Measurements from ENCODE around the gene SLC38A4.
"Not testable (repeated sequence)": the region's sequence is repeated elsewhere in the genome, so short reads cannot be mapped to it uniquely, and the experiment has no call there.

DNA sequence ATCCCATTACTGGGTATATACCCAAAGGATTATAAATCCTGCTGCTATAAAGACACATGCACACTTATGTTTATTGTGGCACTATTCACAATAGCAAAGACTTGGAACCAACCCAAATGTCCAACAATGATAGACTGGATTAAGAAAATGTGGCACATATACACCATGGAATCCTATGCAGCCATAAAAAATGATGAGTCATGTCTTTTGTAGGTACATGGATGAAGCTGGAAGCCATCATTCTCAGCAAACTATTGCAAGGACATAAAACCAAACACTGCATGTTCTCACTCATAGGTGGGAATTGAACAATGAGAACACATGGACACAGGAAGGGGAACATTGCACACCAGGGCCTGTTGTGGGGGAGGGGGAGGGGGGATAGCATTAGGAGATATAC lies 28.4 kb upstream of the SLC38A4 start:
- TF ChIP-seq JUND (IDR thresholded peaks at IDR 0.05); RCOR1 (IDR thresholded peaks at IDR 0.05; ENCODE audit: low read length); POLR2AphosphoS5 (IDR thresholded peaks at IDR 0.05; ENCODE audit: low read depth, low read length); FOXJ3 (CRISPR knock-in tag; IDR thresholded peaks at IDR 0.05); RFX5 (IDR thresholded peaks at IDR 0.05; ENCODE audit: low read length); TAF1 (IDR thresholded peaks at IDR 0.05; ENCODE audit: borderline replicate concordance, low read depth, low read length); TEAD4 (IDR thresholded peaks at IDR 0.05; ENCODE audit: borderline replicate concordance, insufficient read depth); EP300 (IDR thresholded peaks at IDR 0.05; ENCODE audit: borderline replicate concordance in 1 of 2, low read depth in 1 of 2, low read length in 1 of 2): not testable (repeated sequence)
- TF ChIP-seq, protein P1, sequence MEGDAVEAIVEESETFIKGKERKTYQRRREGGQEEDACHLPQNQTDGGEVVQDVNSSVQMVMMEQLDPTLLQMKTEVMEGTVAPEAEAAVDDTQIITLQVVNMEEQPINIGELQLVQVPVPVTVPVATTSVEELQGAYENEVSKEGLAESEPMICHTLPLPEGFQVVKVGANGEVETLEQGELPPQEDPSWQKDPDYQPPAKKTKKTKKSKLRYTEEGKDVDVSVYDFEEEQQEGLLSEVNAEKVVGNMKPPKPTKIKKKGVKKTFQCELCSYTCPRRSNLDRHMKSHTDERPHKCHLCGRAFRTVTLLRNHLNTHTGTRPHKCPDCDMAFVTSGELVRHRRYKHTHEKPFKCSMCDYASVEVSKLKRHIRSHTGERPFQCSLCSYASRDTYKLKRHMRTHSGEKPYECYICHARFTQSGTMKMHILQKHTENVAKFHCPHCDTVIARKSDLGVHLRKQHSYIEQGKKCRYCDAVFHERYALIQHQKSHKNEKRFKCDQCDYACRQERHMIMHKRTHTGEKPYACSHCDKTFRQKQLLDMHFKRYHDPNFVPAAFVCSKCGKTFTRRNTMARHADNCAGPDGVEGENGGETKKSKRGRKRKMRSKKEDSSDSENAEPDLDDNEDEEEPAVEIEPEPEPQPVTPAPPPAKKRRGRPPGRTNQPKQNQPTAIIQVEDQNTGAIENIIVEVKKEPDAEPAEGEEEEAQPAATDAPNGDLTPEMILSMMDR (IDR thresholded peaks at IDR 0.05), result not testable (repeated sequence)
- TF ChIP-seq, protein P2, sequence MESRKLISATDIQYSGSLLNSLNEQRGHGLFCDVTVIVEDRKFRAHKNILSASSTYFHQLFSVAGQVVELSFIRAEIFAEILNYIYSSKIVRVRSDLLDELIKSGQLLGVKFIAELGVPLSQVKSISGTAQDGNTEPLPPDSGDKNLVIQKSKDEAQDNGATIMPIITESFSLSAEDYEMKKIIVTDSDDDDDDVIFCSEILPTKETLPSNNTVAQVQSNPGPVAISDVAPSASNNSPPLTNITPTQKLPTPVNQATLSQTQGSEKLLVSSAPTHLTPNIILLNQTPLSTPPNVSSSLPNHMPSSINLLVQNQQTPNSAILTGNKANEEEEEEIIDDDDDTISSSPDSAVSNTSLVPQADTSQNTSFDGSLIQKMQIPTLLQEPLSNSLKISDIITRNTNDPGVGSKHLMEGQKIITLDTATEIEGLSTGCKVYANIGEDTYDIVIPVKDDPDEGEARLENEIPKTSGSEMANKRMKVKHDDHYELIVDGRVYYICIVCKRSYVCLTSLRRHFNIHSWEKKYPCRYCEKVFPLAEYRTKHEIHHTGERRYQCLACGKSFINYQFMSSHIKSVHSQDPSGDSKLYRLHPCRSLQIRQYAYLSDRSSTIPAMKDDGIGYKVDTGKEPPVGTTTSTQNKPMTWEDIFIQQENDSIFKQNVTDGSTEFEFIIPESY (IDR thresholded peaks at IDR 0.05; ENCODE audit: borderline replicate concordance, low read depth), result not testable (repeated sequence)
- TF ChIP-seq, protein P3, sequence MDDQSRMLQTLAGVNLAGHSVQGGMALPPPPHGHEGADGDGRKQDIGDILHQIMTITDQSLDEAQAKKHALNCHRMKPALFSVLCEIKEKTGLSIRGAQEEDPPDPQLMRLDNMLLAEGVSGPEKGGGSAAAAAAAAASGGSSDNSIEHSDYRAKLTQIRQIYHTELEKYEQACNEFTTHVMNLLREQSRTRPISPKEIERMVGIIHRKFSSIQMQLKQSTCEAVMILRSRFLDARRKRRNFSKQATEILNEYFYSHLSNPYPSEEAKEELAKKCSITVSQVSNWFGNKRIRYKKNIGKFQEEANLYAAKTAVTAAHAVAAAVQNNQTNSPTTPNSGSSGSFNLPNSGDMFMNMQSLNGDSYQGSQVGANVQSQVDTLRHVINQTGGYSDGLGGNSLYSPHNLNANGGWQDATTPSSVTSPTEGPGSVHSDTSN (IDR thresholded peaks at IDR 0.05), result not testable (repeated sequence)
- TF ChIP-seq, protein P4, sequence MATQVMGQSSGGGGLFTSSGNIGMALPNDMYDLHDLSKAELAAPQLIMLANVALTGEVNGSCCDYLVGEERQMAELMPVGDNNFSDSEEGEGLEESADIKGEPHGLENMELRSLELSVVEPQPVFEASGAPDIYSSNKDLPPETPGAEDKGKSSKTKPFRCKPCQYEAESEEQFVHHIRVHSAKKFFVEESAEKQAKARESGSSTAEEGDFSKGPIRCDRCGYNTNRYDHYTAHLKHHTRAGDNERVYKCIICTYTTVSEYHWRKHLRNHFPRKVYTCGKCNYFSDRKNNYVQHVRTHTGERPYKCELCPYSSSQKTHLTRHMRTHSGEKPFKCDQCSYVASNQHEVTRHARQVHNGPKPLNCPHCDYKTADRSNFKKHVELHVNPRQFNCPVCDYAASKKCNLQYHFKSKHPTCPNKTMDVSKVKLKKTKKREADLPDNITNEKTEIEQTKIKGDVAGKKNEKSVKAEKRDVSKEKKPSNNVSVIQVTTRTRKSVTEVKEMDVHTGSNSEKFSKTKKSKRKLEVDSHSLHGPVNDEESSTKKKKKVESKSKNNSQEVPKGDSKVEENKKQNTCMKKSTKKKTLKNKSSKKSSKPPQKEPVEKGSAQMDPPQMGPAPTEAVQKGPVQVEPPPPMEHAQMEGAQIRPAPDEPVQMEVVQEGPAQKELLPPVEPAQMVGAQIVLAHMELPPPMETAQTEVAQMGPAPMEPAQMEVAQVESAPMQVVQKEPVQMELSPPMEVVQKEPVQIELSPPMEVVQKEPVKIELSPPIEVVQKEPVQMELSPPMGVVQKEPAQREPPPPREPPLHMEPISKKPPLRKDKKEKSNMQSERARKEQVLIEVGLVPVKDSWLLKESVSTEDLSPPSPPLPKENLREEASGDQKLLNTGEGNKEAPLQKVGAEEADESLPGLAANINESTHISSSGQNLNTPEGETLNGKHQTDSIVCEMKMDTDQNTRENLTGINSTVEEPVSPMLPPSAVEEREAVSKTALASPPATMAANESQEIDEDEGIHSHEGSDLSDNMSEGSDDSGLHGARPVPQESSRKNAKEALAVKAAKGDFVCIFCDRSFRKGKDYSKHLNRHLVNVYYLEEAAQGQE (IDR thresholded peaks at IDR 0.05; ENCODE audit: low read depth, low read length), result not testable (repeated sequence)

All from SK-N-SH (cell line).